ENCODE measurements around the gene LNX1. TPM values are rescaled to one million over a fixed set of nuclear protein-coding genes. Genes with fewer than 3 reads are reported as not detected.

The LNX1 gene
- polyA plus RNA-seq, 1 donor (not counting 4 experiments of a cell fraction or from before 2014, with no cell fraction given), result 0.22 TPM

GRCh38 chr4:53580274-53580673 lies 11.0 kb downstream of the LNX1 start:
- Histone ChIP-seq H3K9me3 (ENCODE audit: control insufficient read depth, low read depth, low read length) (no peaks in the 10 kb centered on the region), H3K79me2 (ENCODE audit: control insufficient read depth, insufficient read depth, low read length) (no peaks in the 10 kb centered on the region), H4K20me1 (ENCODE audit: control insufficient read depth, extremely low read depth, insufficient read depth, low read length) (no peaks in the 10 kb centered on the region), H3K27ac (ENCODE audit: control insufficient read depth, insufficient read depth, low read length) (no peak overlapping the region), H3K4me3 (ENCODE audit: control insufficient read depth in 2 of 3, extremely low read depth in 1 of 3, insufficient read depth in 2 of 3, low read depth in 1 of 3, low read length in 3 of 3) (no peak overlapping the region), H2AFZ (ENCODE audit: control insufficient read depth, low read length) (no peak overlapping the region), H3K27me3 (ENCODE audit: control insufficient read depth, extremely low read depth, insufficient read depth, low read length) (no peaks in the 10 kb centered on the region), H3K4me1 (ENCODE audit: control insufficient read depth, extremely low read depth, insufficient read depth, low read length) (peaks cover 4% of the 10 kb centered on the region), H3K36me3 (ENCODE audit: control insufficient read depth in 2 of 2, extremely low read depth in 1 of 2, insufficient read depth in 2 of 2, low read length in 2 of 2) (no peaks in the 10 kb centered on the region), H3K9ac (ENCODE audit: control insufficient read depth, extremely low read depth, insufficient read depth, low read length) (no peak overlapping the region), H3K9me1 (ENCODE audit: control insufficient read depth, extremely low read depth, insufficient read depth, low read length) (no peaks in the 10 kb centered on the region), H3K4me2 (ENCODE audit: control insufficient read depth, extremely low read depth, insufficient read depth, low read depth, low read length) (no peak overlapping the region)
- dilution Hi-C loops (cut with MboI; ENCODE audit: extremely low pct_ligation_motif_present, low sequenced_read_pairs), result no loop called here
- FAIRE-seq (no peak), DNase-seq (ENCODE audit: low read depth, low spot score) (no peak)
- no peak for TF ChIP-seq EZH2 (IDR thresholded peaks at IDR 0.05; ENCODE audit: low read length)
- TF ChIP-seq, protein P1, sequence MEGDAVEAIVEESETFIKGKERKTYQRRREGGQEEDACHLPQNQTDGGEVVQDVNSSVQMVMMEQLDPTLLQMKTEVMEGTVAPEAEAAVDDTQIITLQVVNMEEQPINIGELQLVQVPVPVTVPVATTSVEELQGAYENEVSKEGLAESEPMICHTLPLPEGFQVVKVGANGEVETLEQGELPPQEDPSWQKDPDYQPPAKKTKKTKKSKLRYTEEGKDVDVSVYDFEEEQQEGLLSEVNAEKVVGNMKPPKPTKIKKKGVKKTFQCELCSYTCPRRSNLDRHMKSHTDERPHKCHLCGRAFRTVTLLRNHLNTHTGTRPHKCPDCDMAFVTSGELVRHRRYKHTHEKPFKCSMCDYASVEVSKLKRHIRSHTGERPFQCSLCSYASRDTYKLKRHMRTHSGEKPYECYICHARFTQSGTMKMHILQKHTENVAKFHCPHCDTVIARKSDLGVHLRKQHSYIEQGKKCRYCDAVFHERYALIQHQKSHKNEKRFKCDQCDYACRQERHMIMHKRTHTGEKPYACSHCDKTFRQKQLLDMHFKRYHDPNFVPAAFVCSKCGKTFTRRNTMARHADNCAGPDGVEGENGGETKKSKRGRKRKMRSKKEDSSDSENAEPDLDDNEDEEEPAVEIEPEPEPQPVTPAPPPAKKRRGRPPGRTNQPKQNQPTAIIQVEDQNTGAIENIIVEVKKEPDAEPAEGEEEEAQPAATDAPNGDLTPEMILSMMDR (optimal IDR thresholded peaks at IDR 0.05 in 1 of 3, IDR thresholded peaks at IDR 0.05 in 1 of 3, conservative IDR thresholded peaks at IDR 0.05 in 1 of 3; ENCODE audit: extremely low read depth in 1 of 3, insufficient read depth in 2 of 3, low read length in 3 of 3), result no peak

DNA sequence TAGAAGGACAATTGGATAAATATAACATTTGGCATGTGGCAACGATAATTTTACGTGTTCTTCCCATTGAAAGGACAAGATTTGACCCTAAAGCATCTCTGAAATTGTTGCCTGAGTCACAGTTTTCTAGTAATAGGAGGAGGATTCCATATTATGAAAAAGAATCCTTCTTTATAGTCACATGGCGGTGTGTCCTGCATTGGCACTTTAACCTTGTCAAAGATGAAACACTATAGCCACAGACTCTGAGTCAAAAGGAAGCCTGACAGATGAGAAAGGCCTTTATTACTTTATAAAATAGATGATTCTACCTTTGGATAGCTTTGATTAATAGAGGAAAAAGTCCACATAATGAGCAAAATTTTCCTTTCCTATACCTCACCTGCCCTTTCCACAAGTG lies 11.5 kb downstream of the LNX1 start:
- H3K27ac ChIP-seq (ENCODE audit: control insufficient read depth, insufficient read depth, low read length), result no peak overlapping the region
- no peaks in the 10 kb centered on the region for H3K79me2 ChIP-seq (ENCODE audit: control insufficient read depth, insufficient read depth, low read length)
- peaks cover 4% of the 10 kb centered on the region for H3K4me1 ChIP-seq (ENCODE audit: control insufficient read depth, extremely low read depth, insufficient read depth, low read length)
- no peak for DNase-seq (ENCODE audit: low read depth, low spot score)
- dilution Hi-C loops (cut with MboI; ENCODE audit: extremely low pct_ligation_motif_present, low sequenced_read_pairs), result no loop called here
- H3K27me3 ChIP-seq (ENCODE audit: control insufficient read depth, extremely low read depth, insufficient read depth, low read length), result no peaks in the 10 kb centered on the region
- no peak overlapping the region for H3K9ac ChIP-seq (ENCODE audit: control insufficient read depth, extremely low read depth, insufficient read depth, low read length)
- H4K20me1 ChIP-seq (ENCODE audit: control insufficient read depth, extremely low read depth, insufficient read depth, low read length), result no peaks in the 10 kb centered on the region
- no peaks in the 10 kb centered on the region for H3K36me3 ChIP-seq (ENCODE audit: control insufficient read depth in 2 of 2, extremely low read depth in 1 of 2, insufficient read depth in 2 of 2, low read length in 2 of 2)
- no peak for TF ChIP-seq EZH2 (IDR thresholded peaks at IDR 0.05; ENCODE audit: low read length)
- TF ChIP-seq, protein P1 (optimal IDR thresholded peaks at IDR 0.05 in 1 of 3, IDR thresholded peaks at IDR 0.05 in 1 of 3, conservative IDR thresholded peaks at IDR 0.05 in 1 of 3; ENCODE audit: extremely low read depth in 1 of 3, insufficient read depth in 2 of 3, low read length in 3 of 3), result no peak
- H3K4me2 ChIP-seq (ENCODE audit: control insufficient read depth, extremely low read depth, insufficient read depth, low read depth, low read length), result no peak overlapping the region
- no peaks in the 10 kb centered on the region for H3K9me3 ChIP-seq (ENCODE audit: control insufficient read depth, low read depth, low read length)
- FAIRE-seq, result no peak
- no peaks in the 10 kb centered on the region for H3K9me1 ChIP-seq (ENCODE audit: control insufficient read depth, extremely low read depth, insufficient read depth, low read length)
- H3K4me3 ChIP-seq (ENCODE audit: control insufficient read depth in 2 of 3, extremely low read depth in 1 of 3, insufficient read depth in 2 of 3, low read depth in 1 of 3, low read length in 3 of 3), result no peak overlapping the region
- no peak overlapping the region for H2AFZ ChIP-seq (ENCODE audit: control insufficient read depth, low read length)
